SK-N-SH (cell line): ENCODE results near the gene COL21A1. TPM values are rescaled to one million over a fixed set of nuclear protein-coding genes. Genes with fewer than 3 reads are reported as not detected.
A peak's percentile ranks its signal among the peaks of the same experiment; 100 is the strongest.

Source experiments
- CTCF ChIA-PET: fragments of 300-600, 350-600 bp; formaldehyde crosslinking; extraction: SDS; loops from one replicate; lab custom pipeline; 2021; lab: Yijun Ruan, JAX
- POLR2A ChIA-PET: fragments of 350-600 bp; sonication (Branson Sonifier 250); formaldehyde crosslinking; extraction: SDS; loops from one replicate; lab custom pipeline; 2020; ENCODE audit warnings: antibody characterized with exemption, inconsistent platforms; lab: Yijun Ruan, JAX
- DNase-seq: peaks from one replicate; pipeline ENCODE4 v3.0.0; 2012
- H2AFZ ChIP-seq: fragments of 200-600 bp; sonication (generic); 2 replicates; pipeline ENCODE4 v1.8.1; 2016; ENCODE audit warnings: antibody characterized with exemption, mild to moderate bottlenecking, low read depth
- H3F3A ChIP-seq: fragments of 200-600 bp; sonication (generic); replicated peaks from 2 replicates; pipeline ENCODE3; 2016; ENCODE audit warnings: antibody characterized with exemption, mild to moderate bottlenecking; ENCODE audit not compliant: insufficient read depth
- H3K27ac ChIP-seq, 2 experiments: fragments of 200-500 bp in 1 of 2; fragments of 200-600 bp in 1 of 2; sonication (Bioruptor generic) in 1 of 2; sonication (generic), shearing (Covaris generic) in 1 of 2; 2 replicates each; pipeline versions ENCODE4 v1.5.1 to v1.6.1; 2014 to 2016; ENCODE audit warnings: low read depth in 2 of 2, inconsistent platforms in 1 of 2, low read length in 1 of 2, mild to moderate bottlenecking in 1 of 2, mixed read lengths in 1 of 2
- H3K27me3 ChIP-seq: fragments of 200-600 bp; sonication (generic), shearing (Covaris generic); 2 replicates; pipeline ENCODE4 v1.6.1; 2016; ENCODE audit warnings: mixed run types; ENCODE audit not compliant: insufficient read depth
- H3K36me3 ChIP-seq, 2 experiments: fragments of 200-500 bp in 1 of 2; fragments of 200-600 bp in 1 of 2; sonication (Bioruptor generic) in 1 of 2; sonication (generic) in 1 of 2; replicated peaks in 1 of 2; 2 replicates each; pipeline versions ENCODE3 to v1.5.1; 2014 to 2016; ENCODE audit warnings: low read length in 1 of 2, mild to moderate bottlenecking in 1 of 2; ENCODE audit not compliant: insufficient read depth in 2 of 2, control insufficient read depth in 1 of 2
- H3K4me1 ChIP-seq, 2 experiments: fragments of 200-500 bp in 1 of 2; fragments of 200-600 bp in 1 of 2; sonication (Bioruptor generic) in 1 of 2; sonication (generic), shearing (Covaris generic) in 1 of 2; 2 replicates each; pipeline versions ENCODE4 v1.5.1 to v1.6.1; 2014 to 2016; ENCODE audit warnings: low read depth in 1 of 2, low read length in 1 of 2, mixed run types in 1 of 2; ENCODE audit not compliant: insufficient read depth in 2 of 2, control insufficient read depth in 1 of 2
- H3K4me2 ChIP-seq: fragments of 200-600 bp; sonication (generic), shearing (Covaris generic); 2 replicates; pipeline ENCODE4 v1.6.1; 2017; ENCODE audit warnings: mixed run types
- H3K4me3 ChIP-seq, 2 experiments: fragments of 200-500 bp in 1 of 2; fragments of 200-600 bp in 1 of 2; sonication (Bioruptor generic) in 1 of 2; sonication (generic), shearing (Covaris generic) in 1 of 2; 2 replicates each; pipeline versions ENCODE4 v1.5.1 to v1.8.1; 2014 to 2016; ENCODE audit warnings: low read depth in 2 of 2, inconsistent platforms in 1 of 2, low read length in 1 of 2, mild to moderate bottlenecking in 1 of 2, mixed read lengths in 1 of 2, moderate library complexity in 1 of 2
- H3K79me2 ChIP-seq: fragments of 200-600 bp; sonication (generic); 2 replicates; pipeline ENCODE4 v1.8.1; 2017; ENCODE audit warnings: mild to moderate bottlenecking; ENCODE audit not compliant: insufficient read depth
- H3K9ac ChIP-seq: fragments of 200-600 bp; sonication (generic); 2 replicates; pipeline ENCODE4 v1.6.1; 2017; ENCODE audit warnings: mixed run types
- H3K9me2 ChIP-seq: fragments of 200-600 bp; sonication (generic); 2 replicates; pipeline ENCODE4 v1.6.1; 2017; ENCODE audit warnings: mixed run types
- H3K9me3 ChIP-seq: fragments of 200-600 bp; sonication (generic); 2 replicates; pipeline ENCODE4 v1.6.1; 2017; ENCODE audit warnings: mixed run types, mild to moderate bottlenecking, moderate library complexity
- H4K20me1 ChIP-seq: fragments of 200-600 bp; sonication (generic); 2 replicates; pipeline ENCODE4 v1.6.1; 2017; ENCODE audit warnings: mild to moderate bottlenecking, mixed run types; ENCODE audit not compliant: insufficient read depth
- CHD2 ChIP-seq: fragments of 150-350 bp; IDR thresholded peaks from 2 replicates; pipeline ENCODE4 v1.6.1; 2018; ENCODE audit warnings: low read length; ENCODE audit not compliant: partially characterized antibody
- ELF1 ChIP-seq: IDR thresholded peaks from 2 replicates; pipeline ENCODE4 v1.4.0; 2012
- EZH2phosphoT487 ChIP-seq: fragments of 200-600 bp; sonication (generic); IDR thresholded peaks from 2 replicates; pipeline ENCODE4 v1.6.1; 2017; ENCODE audit warnings: low read depth, mixed run types, mild to moderate bottlenecking, antibody characterized with exemption, moderate library complexity, borderline replicate concordance
- FOSL2 ChIP-seq: IDR thresholded peaks from 2 replicates; pipeline ENCODE4 v1.4.0; 2012; ENCODE audit warnings: low read depth, mild to moderate bottlenecking, moderate library complexity, borderline replicate concordance
- FOXJ3 ChIP-seq: sonication (generic); formaldehyde crosslinking; IDR thresholded peaks from 2 replicates; pipeline ENCODE4 v1.5.1; 2020; ENCODE audit warnings: mild to moderate bottlenecking, missing genetic modification reagents
- FOXM1 ChIP-seq: IDR thresholded peaks from 2 replicates; pipeline ENCODE4 v1.4.0; 2012; ENCODE audit warnings: low read depth, mild to moderate bottlenecking
- GATA2 ChIP-seq: sonication (generic); formaldehyde crosslinking; IDR thresholded peaks from 2 replicates; pipeline ENCODE4 v1.5.0; 2020; ENCODE audit warnings: mild to moderate bottlenecking, missing genetic modification reagents
- NFIC ChIP-seq: IDR thresholded peaks from 2 replicates; pipeline ENCODE4 v1.4.0; 2012; ENCODE audit warnings: borderline replicate concordance
- NRF1 ChIP-seq: IDR thresholded peaks from 2 replicates; pipeline ENCODE4 v1.6.1; 2012; ENCODE audit warnings: low read depth, mild to moderate bottlenecking, low read length
- POLR2AphosphoS5 ChIP-seq: IDR thresholded peaks from 2 replicates; pipeline ENCODE4 v1.6.1; 2012; ENCODE audit warnings: low read depth, low read length
- RAD21 ChIP-seq: IDR thresholded peaks from 2 replicates; pipeline ENCODE4 v1.6.1; 2012; ENCODE audit warnings: mild to moderate bottlenecking, low read length
- RCOR1 ChIP-seq: fragments of 150-350 bp; IDR thresholded peaks from 2 replicates; pipeline ENCODE4 v1.6.1; 2017; ENCODE audit warnings: antibody characterized with exemption, low read length
- RFX5 ChIP-seq: IDR thresholded peaks from 2 replicates; pipeline ENCODE4 v1.6.1; 2012; ENCODE audit warnings: mild to moderate bottlenecking, improper control_type of control experiment, low read length
- RXRA ChIP-seq: IDR thresholded peaks from 2 replicates; pipeline ENCODE4 v1.4.0; 2012; ENCODE audit warnings: low read depth, mild to moderate bottlenecking, borderline replicate concordance
- SIN3A ChIP-seq: IDR thresholded peaks from 2 replicates; pipeline ENCODE4 v1.6.1; 2012; ENCODE audit warnings: low read depth, mild to moderate bottlenecking, low read length, moderate library complexity, borderline replicate concordance
- SMC3 ChIP-seq: IDR thresholded peaks from 2 replicates; pipeline ENCODE4 v1.6.1; 2012; ENCODE audit warnings: low read depth, low read length, improper control_type of control experiment
- TAF1 ChIP-seq: IDR thresholded peaks from 2 replicates; pipeline ENCODE4 v1.6.1; 2012; ENCODE audit warnings: low read depth, mild to moderate bottlenecking, low read length, moderate library complexity, borderline replicate concordance
- TCF12 ChIP-seq: IDR thresholded peaks from 2 replicates; pipeline ENCODE4 v1.4.0; 2012
- YY1 ChIP-seq: IDR thresholded peaks from 2 replicates; pipeline ENCODE4 v1.4.0; 2012; ENCODE audit warnings: low read depth, mild to moderate bottlenecking
- WGBS: methylation state at CpG from one replicate; pipeline ENCODE4 v1.1.6; 2017; ENCODE audit warnings: low lambda C conversion rate; 5-methylcytosine and 5-hydroxymethylcytosine counted together
- polyA plus RNA-seq, 3 experiments: library from polyadenylated mRNA; depleted of rRNA; stranded (reverse); fragments of >200 nt; gene quantifications; 2 replicates each; pipeline ENCODE4 v1.2.3, GENCODE V29; 2012
- TF ChIP-seq, protein P1 (sequence below): IDR thresholded peaks from 2 replicates; pipeline ENCODE4 v1.4.0; 2012; ENCODE audit warnings: low read depth, borderline replicate concordance
- TF ChIP-seq, protein P2 (sequence below): IDR thresholded peaks from 2 replicates; pipeline ENCODE4 v1.4.0; 2012; ENCODE audit warnings: low read depth

Gene COL21A1
- polyA plus RNA-seq, 1 of the 3 experiments (the other 2 are of a cell fraction): 0.07 TPM

DNA sequence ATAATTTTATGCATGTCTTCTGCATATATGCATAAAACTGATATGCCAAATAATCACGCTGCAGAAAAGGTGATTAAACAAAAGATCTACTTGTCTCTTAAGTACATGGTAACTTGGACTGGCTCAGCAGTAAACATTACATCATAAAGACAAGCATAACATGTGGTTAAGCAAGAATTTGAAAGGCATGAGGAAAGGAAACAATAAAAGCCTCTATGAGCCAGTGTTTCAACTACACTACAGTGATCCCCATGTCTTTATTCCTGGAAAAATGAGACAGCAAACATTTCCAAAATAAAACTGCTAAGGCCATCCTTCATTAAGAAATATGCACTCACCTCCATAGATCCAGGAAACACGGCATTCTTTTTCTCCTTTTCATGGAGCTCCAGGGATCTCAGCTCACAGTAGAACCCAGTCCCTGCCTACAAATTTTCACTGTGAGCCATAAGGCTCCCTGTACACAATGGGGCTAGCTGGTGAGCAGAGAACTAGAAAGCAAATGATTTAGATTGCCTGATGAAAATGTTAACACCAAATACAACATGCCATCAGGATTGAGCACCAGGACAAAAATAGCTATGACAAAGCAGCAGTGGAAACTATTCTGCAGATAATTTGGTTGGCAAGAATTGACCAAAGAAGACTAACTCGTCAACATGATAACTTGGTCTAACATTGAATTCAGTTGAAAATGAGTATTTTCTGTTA lies 156.1 kb downstream of the COL21A1 start:
- H4K20me1 ChIP-seq: no peaks in the 10 kb centered on the region
- peak overlapping the region; percentile 38; the same call in 1 of the 2 replicates for H2AFZ ChIP-seq
- H3K4me1 ChIP-seq: peaks cover 0 to 15% of the 10 kb centered on the region in 2 experiments; a peak in 1 of 4 replicates
- no peaks in the 10 kb centered on the region for H3K36me3 ChIP-seq
- H3K9me3 ChIP-seq: no peaks in the 10 kb centered on the region
- no peak overlapping the region for H3K4me3 ChIP-seq
- H3F3A ChIP-seq: peaks cover 6% of the 10 kb centered on the region
- CTCF ChIA-PET: no interaction called here
- no peak for DNase-seq
- POLR2A ChIA-PET: no interaction called here
- H3K9ac ChIP-seq: 0 out of 2 replicates have a peak overlapping the region, but pooled peaks have one; percentile 18
- no peaks in the 10 kb centered on the region for H3K9me2 ChIP-seq
- 38% methylated on average over 3 of the region's 3 CpGs for WGBS
- no peak for TF ChIP-seq NRF1
- 0 out of 2 replicates have a peak, but pooled peaks have one; percentile 10 for TF ChIP-seq TCF12
- no peaks in the 10 kb centered on the region for H3K27me3 ChIP-seq
- peak overlapping the region; percentile 41 for H3K4me2 ChIP-seq
- H3K79me2 ChIP-seq: no peaks in the 10 kb centered on the region
- H3K27ac ChIP-seq: peak overlapping the region; percentile 60 to 75; a peak in 3 of 4 replicates

DNA sequence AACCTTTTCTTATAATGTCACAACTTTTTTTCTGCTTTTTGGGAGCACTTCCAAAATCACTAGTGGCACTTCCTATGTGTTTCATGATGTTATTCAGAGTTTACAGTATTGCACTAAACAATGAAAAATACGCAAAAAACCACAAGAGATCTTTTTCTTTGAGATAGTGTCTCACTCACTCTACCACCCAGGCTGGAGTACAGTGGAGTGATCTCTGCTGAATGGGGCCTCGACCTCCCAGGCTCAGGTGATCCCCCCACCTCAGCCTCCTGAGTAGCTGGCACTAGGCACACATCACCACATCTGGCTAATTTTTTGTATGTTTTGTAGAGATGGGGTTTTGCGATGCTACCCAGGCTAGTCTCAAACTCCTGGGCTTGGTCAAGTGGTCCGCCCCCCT lies 158.7 kb downstream of the COL21A1 start:
- Histone ChIP-seq H3K36me3 (no peaks in the 10 kb centered on the region), H3K27me3 (no peaks in the 10 kb centered on the region), H3K79me2 (no peaks in the 10 kb centered on the region), H3K9ac (no peak overlapping the region), H3K4me3 (no peak overlapping the region), H3K4me1 (peaks cover 0 to 15% of the 10 kb centered on the region in 2 experiments; a peak in 1 of 4 replicates), H3K9me2 (no peaks in the 10 kb centered on the region), H4K20me1 (no peaks in the 10 kb centered on the region), H3F3A (peaks cover 6% of the 10 kb centered on the region), H3K4me2 (no peak overlapping the region), H3K9me3 (no peaks in the 10 kb centered on the region), H2AFZ (no peak overlapping the region), H3K27ac (no peak overlapping the region)
- no peak for TF ChIP-seq TAF1
- TF ChIP-seq ELF1: no peak
- no peak for TF ChIP-seq SIN3A
- no peak for TF ChIP-seq NRF1
- TF ChIP-seq, protein P1, sequence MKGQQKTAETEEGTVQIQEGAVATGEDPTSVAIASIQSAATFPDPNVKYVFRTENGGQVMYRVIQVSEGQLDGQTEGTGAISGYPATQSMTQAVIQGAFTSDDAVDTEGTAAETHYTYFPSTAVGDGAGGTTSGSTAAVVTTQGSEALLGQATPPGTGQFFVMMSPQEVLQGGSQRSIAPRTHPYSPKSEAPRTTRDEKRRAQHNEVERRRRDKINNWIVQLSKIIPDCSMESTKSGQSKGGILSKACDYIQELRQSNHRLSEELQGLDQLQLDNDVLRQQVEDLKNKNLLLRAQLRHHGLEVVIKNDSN: no peak
- no peak for TF ChIP-seq RAD21
- no peak for TF ChIP-seq GATA2 (CRISPR knock-in tag)
- no peak for TF ChIP-seq FOXM1
- no peak for TF ChIP-seq FOXJ3 (CRISPR knock-in tag)
- ChIA-PET CTCF (no interaction called here), POLR2A (no interaction called here)
- 45% methylated on average over 4 of the region's 4 CpGs for WGBS
- no peak for DNase-seq

DNA sequence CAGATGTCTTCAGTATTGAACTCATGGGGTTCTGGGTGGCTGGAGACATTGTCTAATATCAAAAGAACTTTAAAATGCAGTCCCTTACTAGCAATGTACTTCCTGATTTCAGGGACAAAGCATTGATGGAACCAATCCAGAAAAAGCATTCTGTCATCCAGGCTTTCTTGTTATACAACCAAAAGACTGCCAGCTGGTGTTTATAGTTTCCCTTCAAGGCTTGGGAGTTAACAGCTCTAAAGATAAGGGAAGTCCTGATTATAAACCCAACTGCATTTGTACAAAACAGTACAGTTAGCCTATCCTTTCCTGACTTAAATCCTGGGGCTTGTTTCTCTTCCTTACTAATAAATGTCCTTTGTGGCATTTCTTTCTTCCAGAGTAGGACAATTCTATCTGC lies 160.0 kb downstream of the COL21A1 start:
- Histone ChIP-seq H3K9me2 (no peaks in the 10 kb centered on the region), H3K27me3 (no peaks in the 10 kb centered on the region), H3K4me3 (no peak overlapping the region), H3K4me2 (no peak overlapping the region), H3K79me2 (no peaks in the 10 kb centered on the region), H2AFZ (no peak overlapping the region), H3K27ac (no peak overlapping the region), H3K36me3 (no peaks in the 10 kb centered on the region), H3K4me1 (peaks cover 0 to 15% of the 10 kb centered on the region in 2 experiments; a peak in 1 of 4 replicates), H3F3A (peaks cover 6% of the 10 kb centered on the region), H3K9ac (no peak overlapping the region), H3K9me3 (no peaks in the 10 kb centered on the region), H4K20me1 (no peaks in the 10 kb centered on the region)
- DNase-seq: no peak
- CTCF ChIA-PET: no interaction called here
- POLR2A ChIA-PET: no interaction called here
- TF ChIP-seq YY1: no peak
- TF ChIP-seq RAD21: no peak
- no peak for TF ChIP-seq EZH2phosphoT487
- no peak for TF ChIP-seq SMC3
- TF ChIP-seq, protein P2, sequence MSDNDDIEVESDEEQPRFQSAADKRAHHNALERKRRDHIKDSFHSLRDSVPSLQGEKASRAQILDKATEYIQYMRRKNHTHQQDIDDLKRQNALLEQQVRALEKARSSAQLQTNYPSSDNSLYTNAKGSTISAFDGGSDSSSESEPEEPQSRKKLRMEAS: no peak
- no peak for TF ChIP-seq NFIC
- TF ChIP-seq FOSL2: no peak
- TF ChIP-seq RCOR1: no peak
- TF ChIP-seq RXRA: no peak
- TF ChIP-seq FOXJ3 (CRISPR knock-in tag): no peak
- no peak for TF ChIP-seq RFX5
- TF ChIP-seq POLR2AphosphoS5: no peak
- no peak for TF ChIP-seq SIN3A
- TF ChIP-seq CHD2: no peak
